Central memory CD8-positive, alpha-beta T cell (primary cell): Measurements from ENCODE around the gene KLF11.

Experiments
- ATAC-seq: fragments of 150-1000 bp; cut with Tn5 transposase; replicated peaks from 2 replicates; pipeline ENCODE4 v1.10.0; 2022; ENCODE audit warnings: mild to moderate bottlenecking, moderate FRiP score, moderate number of reproducible peaks; ENCODE audit not compliant: poor library complexity, severe bottlenecking; ENCODE audit errors: extremely low read depth
- DNase-seq, 2 donors: peaks; one replicate each; pipeline ENCODE4 v3.0.0; 2021; ENCODE audit warnings: low spot score in 2 of 2
- H3K27ac Mint-ChIP-seq: one replicate; pipeline ENCODE4 v1.8.0; 2022; ENCODE audit warnings: low read depth, mild to moderate bottlenecking, moderate library complexity, mixed read lengths
- H3K27me3 Mint-ChIP-seq: one replicate; pipeline ENCODE4 v1.8.0; 2022; ENCODE audit warnings: mixed read lengths
- H3K36me3 Mint-ChIP-seq: one replicate; pipeline ENCODE4 v1.8.0; 2022; ENCODE audit warnings: mild to moderate bottlenecking, moderate library complexity, mixed read lengths; ENCODE audit not compliant: insufficient read depth
- H3K4me1 Mint-ChIP-seq: one replicate; pipeline ENCODE4 v1.8.0; 2022; ENCODE audit warnings: mixed read lengths
- H3K4me3 Mint-ChIP-seq: one replicate; pipeline ENCODE4 v1.8.0; 2022; ENCODE audit warnings: mild to moderate bottlenecking, moderate library complexity, mixed read lengths
- H3K9me3 Mint-ChIP-seq: one replicate; pipeline ENCODE4 v1.8.0; 2022; ENCODE audit warnings: mixed read lengths

Gene KLF11

DNA sequence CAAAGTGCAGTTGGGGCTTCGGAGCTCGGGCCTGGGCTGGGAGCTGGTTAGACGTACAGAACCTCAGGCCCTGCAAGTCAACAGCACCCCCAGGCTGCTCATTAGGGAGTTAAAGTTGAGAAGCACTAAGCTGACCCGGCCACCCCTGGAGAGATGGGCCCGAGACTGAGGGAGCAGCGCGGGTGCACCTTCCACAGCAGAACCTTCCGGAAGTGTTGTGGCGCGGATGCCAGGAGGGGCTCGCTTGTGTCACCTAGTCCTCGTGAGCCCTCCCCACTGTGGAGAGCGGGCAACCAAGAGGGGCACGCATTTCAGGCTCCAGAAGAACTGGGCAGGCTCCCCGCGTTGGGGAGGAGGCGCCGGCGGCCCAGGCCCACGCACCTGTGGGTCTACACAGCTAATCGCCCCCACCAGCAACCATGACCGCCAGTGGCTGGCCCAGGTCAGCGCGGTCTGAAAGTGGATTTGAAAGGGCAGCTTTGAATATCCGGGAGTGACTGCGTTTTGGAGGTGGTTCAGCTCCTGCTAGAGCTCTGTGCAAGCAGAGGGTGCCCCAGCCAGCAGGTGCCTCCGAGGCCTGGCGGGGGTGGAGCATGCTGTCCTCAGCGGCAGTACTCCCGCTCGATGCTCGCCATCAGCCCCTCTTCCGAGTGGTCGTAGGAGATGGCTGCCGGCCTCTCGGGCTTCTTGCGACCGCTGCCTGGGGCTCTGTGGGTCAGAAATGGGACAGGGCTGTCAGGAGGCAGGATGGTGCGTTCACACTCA, 15.1 kb downstream of the KLF11 start:
- Mint-ChIP-seq H3K4me3 (no peak overlapping the region), H3K36me3 (peaks cover 16% of the 10 kb centered on the region), H3K27ac (no peak overlapping the region), H3K4me1 (no peaks in the 10 kb centered on the region), H3K9me3 (no peaks in the 10 kb centered on the region), H3K27me3 (no peaks in the 10 kb centered on the region)
- ATAC-seq (no peak), DNase-seq (no peak)

DNA sequence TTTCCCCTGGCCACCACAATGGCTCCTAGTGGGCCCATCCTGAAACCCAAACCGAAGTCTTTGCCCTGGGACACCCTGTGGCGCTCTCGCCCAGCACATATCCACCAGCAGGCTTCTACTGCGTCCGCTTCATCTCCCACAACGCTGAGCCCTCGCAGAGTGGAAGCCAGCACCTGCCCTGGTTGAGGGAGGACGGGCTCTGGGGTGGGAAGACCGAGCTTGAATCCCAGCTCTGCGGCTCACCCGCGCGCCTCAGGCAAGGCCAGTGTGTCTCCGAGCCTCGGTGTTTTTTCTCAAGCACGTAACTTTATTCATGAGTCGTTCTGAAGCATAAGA, 15.6 kb downstream of the KLF11 start:
- no peak for ATAC-seq
- Mint-ChIP-seq H3K4me1 (no peaks in the 10 kb centered on the region), H3K27me3 (no peaks in the 10 kb centered on the region), H3K27ac (no peak overlapping the region), H3K4me3 (no peak overlapping the region), H3K36me3 (peaks cover 11% of the 10 kb centered on the region), H3K9me3 (no peaks in the 10 kb centered on the region)
- DNase-seq = no peak

DNA sequence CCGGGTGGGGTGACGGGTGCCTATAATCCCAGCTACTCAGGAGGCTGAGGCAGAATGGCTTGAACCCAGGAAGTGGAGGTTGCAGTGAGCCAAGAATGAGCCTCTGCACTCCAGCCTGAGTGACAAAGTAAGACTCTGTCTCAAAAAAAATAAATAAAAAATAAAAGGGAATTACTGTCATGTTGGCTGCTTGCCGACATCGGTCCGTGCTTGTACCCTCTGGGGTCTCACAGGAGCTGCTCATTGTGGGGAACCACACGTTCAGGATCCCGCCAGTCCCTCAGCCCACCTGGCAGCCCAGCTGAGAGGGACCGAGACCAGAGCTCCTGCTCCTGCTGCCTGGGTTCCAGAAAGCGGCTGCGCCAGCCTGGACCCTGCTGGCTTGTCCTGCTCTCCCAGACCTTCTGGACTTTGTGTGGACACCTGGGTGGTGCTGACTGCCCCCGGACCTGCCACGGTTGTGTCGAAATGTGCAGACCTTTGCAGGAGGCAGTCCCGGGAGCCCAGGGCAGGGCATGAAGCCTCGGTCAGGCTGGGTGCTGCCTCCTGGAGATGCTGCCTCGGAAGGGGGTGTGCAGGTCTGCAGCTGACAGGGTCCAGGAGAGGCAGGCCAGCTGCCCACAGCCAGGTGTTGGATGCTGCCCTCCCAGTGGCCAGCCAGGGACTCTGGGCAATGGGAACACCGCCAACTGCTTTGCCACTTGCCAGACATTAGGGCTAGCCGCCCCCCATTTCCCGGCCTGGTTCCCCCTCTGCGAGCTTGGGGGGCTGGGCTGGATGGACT, 16.4 kb downstream of the KLF11 start:
- no peaks in the 10 kb centered on the region for H3K4me1 Mint-ChIP-seq
- H3K27ac Mint-ChIP-seq = no peak overlapping the region
- DNase-seq (no peak), ATAC-seq (no peak)
- no peaks in the 10 kb centered on the region for H3K9me3 Mint-ChIP-seq
- H3K4me3 Mint-ChIP-seq = no peak overlapping the region
- no peaks in the 10 kb centered on the region for H3K27me3 Mint-ChIP-seq
- peaks cover 4% of the 10 kb centered on the region for H3K36me3 Mint-ChIP-seq

DNA sequence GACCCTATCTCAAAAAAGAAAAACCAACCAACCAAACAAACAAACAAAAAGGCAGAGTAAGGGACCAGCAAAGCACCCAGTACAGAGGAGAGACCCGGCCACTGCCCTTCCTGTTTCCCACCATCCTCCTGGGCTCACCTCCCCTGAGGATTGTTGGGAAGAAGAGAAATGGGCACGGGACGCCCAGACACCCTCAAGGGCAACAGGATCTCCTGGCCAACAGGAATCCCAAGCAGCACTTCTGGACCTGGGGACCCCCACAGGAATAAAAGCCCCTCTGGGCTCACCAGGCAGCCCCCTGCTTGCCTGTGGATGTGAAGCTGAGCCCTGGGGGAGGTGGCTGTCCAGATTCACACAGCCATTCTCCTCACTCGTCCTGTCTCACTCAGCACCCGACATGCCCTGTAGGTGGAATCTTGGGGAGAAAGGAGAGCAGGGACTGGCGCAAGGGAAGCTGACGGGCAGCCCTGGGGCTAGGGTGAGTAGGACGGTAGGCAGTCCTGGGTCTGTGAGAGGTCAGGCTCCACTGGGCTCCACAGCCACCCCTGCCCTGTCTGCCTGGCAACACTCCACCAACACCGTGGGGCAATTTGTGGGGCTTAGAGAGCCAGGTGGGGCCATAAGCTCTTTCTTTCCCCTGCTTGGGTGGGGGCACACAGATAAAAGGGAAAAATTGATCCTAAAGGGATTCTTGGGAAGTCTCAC, 18.0 kb downstream of the KLF11 start:
- DNase-seq (no peak), ATAC-seq (no peak)
- H3K9me3 Mint-ChIP-seq = no peaks in the 10 kb centered on the region
- H3K27me3 Mint-ChIP-seq = peaks cover 15% of the 10 kb centered on the region
- peaks cover 1% of the 10 kb centered on the region for H3K36me3 Mint-ChIP-seq
- no peak overlapping the region for H3K27ac Mint-ChIP-seq
- no peak overlapping the region for H3K4me3 Mint-ChIP-seq
- no peaks in the 10 kb centered on the region for H3K4me1 Mint-ChIP-seq

DNA sequence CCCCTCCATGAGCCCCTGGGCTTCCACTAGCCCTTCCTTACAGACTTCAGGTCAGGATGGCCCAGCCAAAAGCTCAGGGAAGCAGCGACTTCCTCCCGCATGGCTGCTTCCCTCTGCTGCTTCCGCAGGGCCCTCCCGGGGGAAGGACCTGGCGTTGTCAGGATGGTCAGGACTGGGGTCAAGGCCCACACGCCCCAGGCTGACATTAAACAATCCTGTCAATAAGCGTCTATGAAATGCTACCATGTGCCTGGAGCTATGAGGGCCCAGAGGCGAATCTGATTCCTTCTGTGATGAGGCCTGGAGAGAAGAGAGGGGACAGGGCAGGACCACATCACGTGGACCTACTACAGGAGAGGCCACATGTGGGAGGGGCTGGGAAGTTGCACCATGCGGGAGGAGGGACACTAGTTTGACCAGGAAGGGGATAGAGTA, 19.6 kb downstream of the KLF11 start:
- H3K4me1 Mint-ChIP-seq = no peaks in the 10 kb centered on the region
- peaks cover 18% of the 10 kb centered on the region for H3K27me3 Mint-ChIP-seq
- DNase-seq = no peak
- peaks cover 3% of the 10 kb centered on the region for H3K9me3 Mint-ChIP-seq
- peaks cover 1% of the 10 kb centered on the region for H3K36me3 Mint-ChIP-seq
- no peak for ATAC-seq
- H3K4me3 Mint-ChIP-seq = no peak overlapping the region
- H3K27ac Mint-ChIP-seq = no peak overlapping the region

DNA sequence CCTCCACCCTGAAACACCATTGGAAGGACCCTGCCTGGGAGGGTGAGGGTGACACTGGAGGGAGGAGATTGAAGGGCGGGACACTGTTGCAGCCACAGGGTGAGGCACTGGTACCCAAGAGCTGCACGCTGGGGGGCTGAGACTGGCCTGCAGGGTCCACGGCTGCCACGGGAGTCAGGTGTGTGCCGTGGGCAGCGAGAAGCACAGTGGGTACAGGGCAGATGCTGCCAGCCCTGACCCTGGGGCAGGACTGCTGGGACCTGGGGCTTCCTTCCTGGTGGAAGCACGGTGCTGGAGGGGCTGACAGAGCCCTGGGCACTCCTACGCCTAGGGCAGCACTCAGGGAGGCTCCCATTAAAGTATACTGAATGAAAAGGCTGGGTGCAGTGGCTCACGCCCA, 20.2 kb downstream of the KLF11 start:
- H3K9me3 Mint-ChIP-seq = peaks cover 6% of the 10 kb centered on the region
- H3K4me1 Mint-ChIP-seq = no peaks in the 10 kb centered on the region
- ATAC-seq (no peak), DNase-seq (no peak)
- peaks cover 1% of the 10 kb centered on the region for H3K36me3 Mint-ChIP-seq
- no peak overlapping the region for H3K27ac Mint-ChIP-seq
- H3K27me3 Mint-ChIP-seq = peaks cover 18% of the 10 kb centered on the region
- no peak overlapping the region for H3K4me3 Mint-ChIP-seq

DNA sequence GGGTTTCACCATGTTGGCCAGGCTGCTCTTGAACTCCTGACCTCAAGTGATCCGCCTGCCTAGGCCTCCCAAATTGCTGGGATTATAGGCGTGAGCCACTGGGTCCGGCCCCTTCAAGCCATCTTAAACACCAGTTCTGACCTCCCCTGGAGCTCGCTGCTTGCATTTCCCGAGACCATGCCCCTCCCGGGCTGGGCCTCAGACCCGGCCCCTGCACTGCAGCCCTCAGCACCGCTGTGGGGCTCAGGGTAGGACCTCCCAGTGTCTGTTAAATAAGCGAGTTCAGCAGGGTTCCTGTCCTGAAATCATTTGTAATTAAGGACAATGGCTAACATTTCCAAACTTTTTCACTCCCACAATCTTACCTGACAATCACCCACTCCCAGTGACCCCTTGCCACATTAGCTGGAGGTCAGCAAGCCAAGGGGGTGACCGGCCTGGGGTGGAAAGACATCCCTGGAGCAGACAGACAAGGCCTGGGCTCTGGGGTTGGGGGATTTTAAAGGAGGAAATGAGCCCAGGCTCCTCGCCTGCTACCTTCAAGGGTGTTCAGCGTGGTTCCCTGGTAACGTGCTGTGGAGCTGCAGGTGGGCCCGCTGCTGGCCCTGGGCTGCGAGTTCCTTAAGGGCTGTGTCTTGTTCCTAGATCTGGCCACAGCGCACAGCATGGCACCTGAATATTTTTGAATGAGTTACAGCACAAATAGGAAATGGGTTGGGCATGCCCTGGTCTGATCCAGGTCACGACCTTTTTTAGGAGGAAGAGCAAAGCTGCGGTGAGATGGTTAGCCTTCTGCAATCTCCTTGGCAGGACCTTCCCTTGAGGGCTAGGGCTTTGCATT, 21.8 kb downstream of the KLF11 start:
- Mint-ChIP-seq H3K27ac (no peak overlapping the region), H3K27me3 (peaks cover 18% of the 10 kb centered on the region), H3K4me3 (no peak overlapping the region), H3K9me3 (peaks cover 6% of the 10 kb centered on the region), H3K4me1 (no peaks in the 10 kb centered on the region), H3K36me3 (peaks cover under 1% of the 10 kb centered on the region)
- DNase-seq = no peak
- ATAC-seq = no peak

DNA sequence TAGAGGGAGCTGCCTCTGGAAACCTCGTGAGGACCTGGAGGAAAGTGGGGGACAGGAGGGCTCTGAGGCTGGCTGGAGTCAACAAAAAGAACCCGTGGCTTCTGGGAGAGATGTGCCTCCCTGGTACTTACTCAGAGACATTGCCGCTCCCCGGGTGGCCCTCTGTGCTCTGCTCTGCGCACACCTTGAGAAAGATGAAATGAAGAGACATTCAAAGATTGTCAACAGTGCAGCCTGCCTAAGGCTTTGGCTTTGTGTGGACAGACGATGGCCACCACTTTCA, 22.4 kb downstream of the KLF11 start:
- Mint-ChIP-seq H3K27ac (no peak overlapping the region), H3K36me3 (no peaks in the 10 kb centered on the region), H3K4me3 (no peak overlapping the region), H3K9me3 (peaks cover 6% of the 10 kb centered on the region), H3K27me3 (peaks cover 18% of the 10 kb centered on the region), H3K4me1 (no peaks in the 10 kb centered on the region)
- DNase-seq (no peak), ATAC-seq (no peak)

DNA sequence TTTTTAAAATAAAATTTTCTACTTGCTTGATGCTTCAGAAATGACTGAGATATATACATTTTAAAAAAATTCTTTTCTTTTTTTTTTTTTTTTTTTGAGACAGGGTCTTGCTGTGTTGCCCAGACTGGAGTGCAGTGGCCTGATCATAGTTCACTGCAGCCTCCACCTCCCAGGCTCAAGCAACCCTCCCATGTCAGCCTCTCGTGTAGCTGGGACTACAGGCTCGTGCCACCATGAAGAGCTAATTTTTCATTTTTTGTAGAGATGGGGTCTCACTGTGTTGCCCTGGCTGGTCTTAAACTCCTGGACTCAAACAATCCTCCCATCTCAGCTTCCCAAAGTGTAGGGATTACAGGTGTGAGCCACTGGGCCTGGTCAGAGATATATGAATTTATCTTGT, 24.0 kb downstream of the KLF11 start:
- Mint-ChIP-seq H3K4me1 (peaks cover under 1% of the 10 kb centered on the region), H3K9me3 (peaks cover 6% of the 10 kb centered on the region), H3K4me3 (no peak overlapping the region), H3K36me3 (no peaks in the 10 kb centered on the region), H3K27me3 (peaks cover 22% of the 10 kb centered on the region), H3K27ac (no peak overlapping the region)
- no peak for DNase-seq
- ATAC-seq = no peak

DNA sequence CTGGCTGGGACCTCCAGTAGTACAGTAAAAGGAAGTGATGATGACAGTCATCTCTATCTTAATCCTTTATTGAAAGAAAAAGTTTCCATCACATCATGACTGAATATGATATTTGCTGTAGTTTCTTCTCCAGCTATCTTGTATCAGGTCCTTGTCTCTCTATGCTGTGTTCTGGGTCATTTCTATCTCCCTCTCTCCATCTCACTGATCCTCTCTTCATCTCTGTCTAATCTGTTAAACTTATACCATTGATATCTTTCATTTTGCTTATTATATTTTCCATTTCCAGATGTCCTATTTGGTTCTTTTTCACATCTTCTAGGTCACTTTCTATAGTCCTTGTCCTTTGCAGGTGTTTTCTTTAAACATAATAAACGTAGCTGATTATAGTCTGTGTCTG, 24.5 kb downstream of the KLF11 start:
- peaks cover 6% of the 10 kb centered on the region for H3K9me3 Mint-ChIP-seq
- no peak overlapping the region for H3K27ac Mint-ChIP-seq
- no peak overlapping the region for H3K4me3 Mint-ChIP-seq
- H3K27me3 Mint-ChIP-seq = peaks cover 27% of the 10 kb centered on the region
- peaks cover 6% of the 10 kb centered on the region for H3K4me1 Mint-ChIP-seq
- ATAC-seq (no peak), DNase-seq (no peak)
- no peaks in the 10 kb centered on the region for H3K36me3 Mint-ChIP-seq

DNA sequence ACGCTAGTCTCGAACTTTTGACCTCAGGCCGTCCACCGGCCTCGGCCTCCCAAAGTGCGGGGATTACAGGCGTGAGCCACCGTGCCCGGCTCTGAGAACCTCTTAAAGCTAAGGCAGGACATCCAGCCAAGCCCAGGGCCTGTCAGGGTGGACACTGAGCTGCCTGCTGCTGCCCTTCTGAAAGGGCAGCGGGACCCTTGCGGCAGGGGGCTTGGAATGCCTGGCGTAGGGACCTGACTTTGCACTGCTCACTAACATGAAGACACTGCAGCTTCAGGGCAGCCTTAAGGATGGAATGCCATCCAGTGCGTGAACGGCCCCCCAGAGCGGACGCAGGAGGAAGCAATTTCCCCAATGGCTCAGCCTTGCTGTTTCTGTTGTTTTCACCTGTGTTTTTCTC, 27.8 kb downstream of the KLF11 start:
- peaks cover under 1% of the 10 kb centered on the region for H3K36me3 Mint-ChIP-seq
- peaks cover 6% of the 10 kb centered on the region for H3K9me3 Mint-ChIP-seq
- H3K4me3 Mint-ChIP-seq = no peak overlapping the region
- DNase-seq (no peak), ATAC-seq (no peak)
- no peak overlapping the region for H3K27ac Mint-ChIP-seq
- peaks cover 46% of the 10 kb centered on the region for H3K27me3 Mint-ChIP-seq
- H3K4me1 Mint-ChIP-seq = peaks cover 7% of the 10 kb centered on the region

DNA sequence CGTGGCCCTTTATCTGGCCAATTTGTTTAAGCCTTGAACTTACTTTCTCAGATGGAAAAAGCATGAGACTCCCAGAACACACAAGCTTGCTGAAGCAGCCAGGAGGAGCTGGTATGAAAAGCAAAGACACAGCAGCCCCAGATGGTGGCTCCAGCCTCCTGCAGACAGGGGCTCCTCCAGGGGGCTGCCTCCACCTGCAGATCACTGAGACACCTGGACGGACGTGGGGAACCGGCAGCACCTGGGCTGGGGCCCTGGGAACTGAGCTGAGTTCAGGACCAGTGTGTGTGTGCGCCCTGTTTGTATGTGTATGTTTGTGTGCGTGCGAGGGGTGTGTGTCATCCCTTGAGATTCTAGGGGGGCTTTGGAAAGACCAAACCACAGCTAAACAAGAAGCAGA, 28.2 kb downstream of the KLF11 start:
- DNase-seq (no peak), ATAC-seq (no peak)
- peaks cover 2% of the 10 kb centered on the region for H3K36me3 Mint-ChIP-seq
- H3K27me3 Mint-ChIP-seq = peaks cover 46% of the 10 kb centered on the region
- H3K27ac Mint-ChIP-seq = no peak overlapping the region
- no peak overlapping the region for H3K4me3 Mint-ChIP-seq
- peaks cover 7% of the 10 kb centered on the region for H3K4me1 Mint-ChIP-seq
- H3K9me3 Mint-ChIP-seq = peaks cover 6% of the 10 kb centered on the region
